DND-41 (cell line): ENCODE measurements around the gene DIP2B.

ENCODE experiments used
- ATAC-seq: fragments of 200-7000 bp; cut with Tn5 transposase; 3 replicates; pipeline ENCODE4 v1.9.1; 2021; ENCODE audit warnings: low read depth; ENCODE audit not compliant: insufficient read depth
- DNase-seq: peaks from one replicate; pipeline ENCODE4 v3.0.0-alpha.2; 2020
- H2AFZ ChIP-seq: 2 replicates; pipeline ENCODE4 v1.6.0; 2012; ENCODE audit warnings: low read depth, low read length
- H3K27ac ChIP-seq: 2 replicates; pipeline ENCODE4 v1.5.1; 2012; ENCODE audit warnings: low read length, inconsistent platforms
- H3K27me3 ChIP-seq: fragments of 200-600 bp; sonication (generic); 2 replicates; pipeline ENCODE4 v1.6.0; 2012; ENCODE audit warnings: low read length, mild to moderate bottlenecking, inconsistent platforms; ENCODE audit not compliant: insufficient read depth, poor library complexity
- H3K36me3 ChIP-seq: 2 replicates; pipeline ENCODE4 v1.5.1; 2012; ENCODE audit warnings: low read length, inconsistent platforms; ENCODE audit not compliant: insufficient read depth
- H3K4me1 ChIP-seq: 2 replicates; pipeline ENCODE4 v1.5.1; 2012; ENCODE audit warnings: mild to moderate bottlenecking, low read length; ENCODE audit not compliant: insufficient read depth
- H3K4me2 ChIP-seq: 2 replicates; pipeline ENCODE4 v1.6.0; 2012; ENCODE audit warnings: mild to moderate bottlenecking, moderate library complexity, low read length, inconsistent platforms; ENCODE audit not compliant: insufficient read depth
- H3K4me3 ChIP-seq, 2 experiments: fragments of 200-600 bp in 1 of 2; shearing (Covaris generic) in 1 of 2; 2 replicates each; pipeline ENCODE4 v1.5.1; 2012 to 2016; ENCODE audit warnings: inconsistent platforms in 2 of 2, low read length in 2 of 2, mild to moderate bottlenecking in 2 of 2, low read depth in 1 of 2, moderate library complexity in 1 of 2
- H3K79me2 ChIP-seq: 2 replicates; pipeline ENCODE4 v1.6.0; 2012; ENCODE audit warnings: low read length, inconsistent platforms; ENCODE audit not compliant: insufficient read depth
- H3K9ac ChIP-seq: 2 replicates; pipeline ENCODE4 v1.6.0; 2012; ENCODE audit warnings: low read depth, mild to moderate bottlenecking, inconsistent platforms, low read length, moderate library complexity
- H3K9me3 ChIP-seq: 2 replicates; pipeline ENCODE4 v1.5.1; 2012; ENCODE audit warnings: low read length, moderate library complexity, mild to moderate bottlenecking, inconsistent platforms; ENCODE audit not compliant: insufficient read depth, severe bottlenecking
- H4K20me1 ChIP-seq: 2 replicates; pipeline ENCODE4 v1.6.0; 2012; ENCODE audit warnings: low read length; ENCODE audit not compliant: insufficient read depth
- CTCF ChIP-seq: IDR thresholded peaks from 2 replicates; pipeline ENCODE4 v1.5.1; 2012; ENCODE audit warnings: borderline replicate concordance, low read length, moderate library complexity, mild to moderate bottlenecking; ENCODE audit not compliant: poor library complexity, severe bottlenecking; ENCODE audit errors: extremely low read depth
- EZH2 ChIP-seq: IDR thresholded peaks from 3 replicates; pipeline ENCODE4 v1.6.1; 2012; ENCODE audit warnings: borderline replicate concordance, low read depth, mild to moderate bottlenecking, moderate library complexity, low read length, inconsistent platforms; ENCODE audit not compliant: severe bottlenecking

DIP2B gene

GRCh38 chr12:50600364-50600763 lies 95.6 kb downstream of the DIP2B start:
- Histone ChIP-seq H2AFZ (no peak overlapping the region), H3K27me3 (no peaks in the 10 kb centered on the region), H3K4me1 (peaks cover 9% of the 10 kb centered on the region), H3K4me3 (no peak overlapping the region), H3K4me2 (no peak overlapping the region), H3K36me3 (no peaks in the 10 kb centered on the region), H3K27ac (no peak overlapping the region), H3K79me2 (peaks cover 55% of the 10 kb centered on the region), H3K9ac (no peak overlapping the region), H4K20me1 (peaks cover 3% of the 10 kb centered on the region; the same call in 1 of the 2 replicates), H3K9me3 (no peaks in the 10 kb centered on the region)
- DNase-seq (no peak), ATAC-seq (no peak)
- TF ChIP-seq EZH2 (no peak), CTCF (no peak)

- Histone ChIP-seq H3K4me3 (no peak overlapping the region), H3K36me3 (no peaks in the 10 kb centered on the region), H4K20me1 (no peaks in the 10 kb centered on the region; the same call in 1 of the 2 replicates), H3K9me3 (no peaks in the 10 kb centered on the region), H3K27me3 (no peaks in the 10 kb centered on the region), H3K4me2 (no peak overlapping the region), H3K27ac (no peak overlapping the region), H3K79me2 (peaks cover 54% of the 10 kb centered on the region), H2AFZ (no peak overlapping the region), H3K4me1 (no peaks in the 10 kb centered on the region), H3K9ac (no peak overlapping the region)
- no peak for ATAC-seq
- no peak for DNase-seq
- TF ChIP-seq CTCF (no peak), EZH2 (no peak)
Observed at GRCh38 chr12:50603817-50604639, 99.2 kb downstream of the DIP2B start.

- no peak for ATAC-seq
- H3K27ac ChIP-seq: no peak overlapping the region
Observed at GRCh38 chr12:50604640-50604920, 99.8 kb downstream of the DIP2B start.

More at GRCh38 chr12:50604640-50604920, 99.8 kb downstream of the DIP2B start:
- Histone ChIP-seq H3K4me1 (no peaks in the 10 kb centered on the region), H3K27me3 (no peaks in the 10 kb centered on the region), H2AFZ (no peak overlapping the region), H3K9me3 (no peaks in the 10 kb centered on the region), H3K9ac (no peak overlapping the region), H3K36me3 (no peaks in the 10 kb centered on the region), H3K4me3 (no peak overlapping the region), H3K79me2 (peaks cover 53% of the 10 kb centered on the region), H4K20me1 (peaks cover 4% of the 10 kb centered on the region; the same call in 1 of the 2 replicates), H3K4me2 (no peak overlapping the region)
- DNase-seq: no peak
- TF ChIP-seq EZH2 (no peak), CTCF (no peak)
